Endothelial cell of umbilical vein (primary cell): Measurements from ENCODE around the gene GRM4. TPM values are rescaled to one million over a fixed set of nuclear protein-coding genes. Genes with fewer than 3 reads are reported as not detected.

Experiments
- BruUV-seq: library from RNA; stranded (reverse); fragments of 400-500 nt; replicated peaks from 2 replicates; lab custom pipeline; 2021; lab: Mats Ljungman, UMichigan
- CTCF ChIA-PET: fragments of 300-600, 350-600 bp; sonication (Branson Sonifier 250); formaldehyde crosslinking; loops from one replicate; lab custom pipeline; 2021; ENCODE audit warnings: antibody characterized with exemption, inconsistent platforms; lab: Charles Lee
- POLR2A ChIA-PET: fragments of 300-600, 350-600 bp; sonication (Branson Sonifier 250); formaldehyde crosslinking; loops from one replicate; lab custom pipeline; 2021; ENCODE audit warnings: antibody characterized with exemption, inconsistent platforms; lab: Charles Lee
- DNase-seq: peaks from one replicate; pipeline ENCODE4 v3.0.0-alpha.2; 2011; ENCODE audit warnings: low read depth, low spot score
- FAIRE-seq: peaks from 2 replicates; lab custom pipeline; 2011; peaks lifted over from hg19 to GRCh38; lab: Jason Lieb, UNC
- H2AFZ ChIP-seq: 2 replicates; pipeline ENCODE4 v1.6.0; 2012; ENCODE audit warnings: low read depth, low read length, control low read depth, inconsistent platforms
- H3K27ac ChIP-seq: 2 replicates; pipeline ENCODE4 v1.5.1; 2011; ENCODE audit warnings: low read depth, mild to moderate bottlenecking, control low read depth, low read length, moderate library complexity; ENCODE audit not compliant: insufficient read depth
- H3K27me3 ChIP-seq, 2 experiments: 2 replicates each; pipeline versions ENCODE4 v1.6.0 to v1.6.1; 2011; ENCODE audit warnings: low read length in 2 of 2, mixed read lengths in 1 of 2; ENCODE audit not compliant: control insufficient read depth in 2 of 2, insufficient read depth in 2 of 2
- H3K36me3 ChIP-seq, 2 experiments: 2 replicates in 1 of 2; 3 replicates in 1 of 2; pipeline ENCODE4 v1.5.1; 2011; ENCODE audit warnings: low read length in 2 of 2, mild to moderate bottlenecking in 1 of 2, moderate library complexity in 1 of 2; ENCODE audit not compliant: control insufficient read depth in 2 of 2, insufficient read depth in 2 of 2; ENCODE audit errors: extremely low read depth in 1 of 2
- H3K4me1 ChIP-seq: 3 replicates; pipeline ENCODE4 v1.5.1; 2011; ENCODE audit warnings: mild to moderate bottlenecking, low read length; ENCODE audit not compliant: control insufficient read depth, insufficient read depth; ENCODE audit errors: extremely low read depth
- H3K4me2 ChIP-seq: 2 replicates; pipeline ENCODE4 v1.6.1; 2011; ENCODE audit warnings: low read length, control low read depth, mixed read lengths; ENCODE audit not compliant: insufficient read depth
- H3K4me3 ChIP-seq, 3 experiments: fragments of 200-600 bp in 1 of 3; sonication (generic), shearing (Covaris generic) in 1 of 3; replicated peaks in 1 of 3; 2 replicates each; pipeline ENCODE4 v1.5.1; 2011 to 2016; ENCODE audit warnings: control low read depth in 3 of 3, low read length in 3 of 3, mild to moderate bottlenecking in 2 of 3, inconsistent platforms in 1 of 3, low read depth in 1 of 3, moderate library complexity in 1 of 3; ENCODE audit not compliant: insufficient read depth in 1 of 3
- H3K79me2 ChIP-seq: 2 replicates; pipeline ENCODE4 v1.6.0; 2012; ENCODE audit warnings: low read length, inconsistent platforms; ENCODE audit not compliant: control insufficient read depth, insufficient read depth
- H3K9ac ChIP-seq: replicated peaks from 2 replicates; pipeline ENCODE3; 2011; ENCODE audit warnings: low read length, control low read depth; ENCODE audit not compliant: insufficient read depth; ENCODE audit errors: extremely low read depth
- H3K9me1 ChIP-seq: replicated peaks from 3 replicates; pipeline ENCODE4 v1.6.0; 2011; ENCODE audit warnings: mild to moderate bottlenecking, low read length; ENCODE audit not compliant: control insufficient read depth, insufficient read depth; ENCODE audit errors: extremely low read depth
- H3K9me3 ChIP-seq: replicated peaks from 2 replicates; pipeline ENCODE4 v1.5.1; 2012; ENCODE audit warnings: low read length, inconsistent platforms; ENCODE audit not compliant: control insufficient read depth, insufficient read depth
- H4K20me1 ChIP-seq: replicated peaks from 2 replicates; pipeline ENCODE3; 2011; ENCODE audit warnings: mild to moderate bottlenecking, low read length; ENCODE audit not compliant: control insufficient read depth, insufficient read depth; ENCODE audit errors: extremely low read depth
- EZH2 ChIP-seq: IDR thresholded peaks from 2 replicates; pipeline ENCODE4 v1.6.1; 2012; ENCODE audit warnings: borderline replicate concordance, low read depth, mild to moderate bottlenecking, moderate library complexity, low read length, inconsistent platforms; ENCODE audit not compliant: severe bottlenecking
- FOS ChIP-seq: IDR thresholded peaks from 2 replicates; pipeline ENCODE4 v1.6.1; 2011; ENCODE audit warnings: mild to moderate bottlenecking, low read length, moderate library complexity, borderline replicate concordance; ENCODE audit not compliant: insufficient read depth
- GATA2 ChIP-seq: IDR thresholded peaks from 2 replicates; pipeline ENCODE4 v1.7.0; 2011; ENCODE audit warnings: low read depth, mild to moderate bottlenecking, moderate library complexity, mixed read lengths, low read length; ENCODE audit not compliant: insufficient read length, insufficient read depth
- JUN ChIP-seq: IDR thresholded peaks from 2 replicates; pipeline ENCODE4 v1.6.1; 2011; ENCODE audit warnings: borderline replicate concordance, low read depth; ENCODE audit not compliant: insufficient read length, insufficient read depth
- MYC ChIP-seq: IDR thresholded peaks from one replicate; pipeline ENCODE4 v1.6.1; 2011; ENCODE audit warnings: mild to moderate bottlenecking, low read depth, low read length
- POLR2A ChIP-seq: IDR thresholded peaks from 2 replicates; pipeline ENCODE4 v1.6.1; 2012; ENCODE audit warnings: low read depth, mild to moderate bottlenecking, control low read depth, low read length
- POLR2AphosphoS5 ChIP-seq: IDR thresholded peaks from 2 replicates; pipeline ENCODE4 v1.6.1; 2012; ENCODE audit warnings: low read depth, mild to moderate bottlenecking, control low read depth, low read length, moderate library complexity; ENCODE audit not compliant: insufficient read depth
- dilution Hi-C: fragments of 300-500 bp; cut with MboI; formaldehyde crosslinking; loops from one replicate; pipeline ENCODE4 v1.15.0; 2019; ENCODE audit warnings: low sequenced_read_pairs; ENCODE audit not compliant: extremely low pct_ligation_motif_present
- intact Hi-C: fragments of 100-400 bp; cut with micrococcal nuclease; formaldehyde crosslinking; loops from one replicate; pipeline ENCODE4 v1.10.0; 2022
- polyA plus RNA-seq, 4 experiments: library from polyadenylated mRNA; depleted of rRNA in 3 of 4; stranded (reverse) in 3 of 4; unstranded in 1 of 4; fragments of >200 nt; gene quantifications; 2 replicates each; pipeline versions ENCODE4 v1.2.1 to v1.2.3, GENCODE V29; 2011 to 2012; ENCODE audit warnings: missing spikeins in 1 of 4
- total RNA-seq: library from RNA; stranded (reverse); gene quantifications from 2 replicates; pipeline ENCODE4 v1.2.3, GENCODE V29; 2021
- TF ChIP-seq, protein P1 (sequence below): IDR thresholded peaks from 2 replicates; pipeline ENCODE4 v1.6.1; 2011; ENCODE audit not compliant: insufficient read depth, insufficient read length
- TF ChIP-seq, protein P2 (sequence below), 2 donors: IDR thresholded peaks; 1 replicate in 1 of 2; 2 replicates in 1 of 2; pipeline ENCODE4 v1.5.1; 2011; ENCODE audit warnings: low read length in 2 of 2, mild to moderate bottlenecking in 2 of 2, moderate library complexity in 2 of 2, control low read depth in 1 of 2, inconsistent platforms in 1 of 2, low read depth in 1 of 2; ENCODE audit not compliant: insufficient read depth in 1 of 2; ENCODE audit errors: extremely low read depth in 1 of 2

GRM4 gene
- total and polyA plus RNA-seq, 2 donors (not counting 3 experiments of a cell fraction or from before 2014, with no cell fraction given), result 0.03 TPM; not detected in 1

DNA sequence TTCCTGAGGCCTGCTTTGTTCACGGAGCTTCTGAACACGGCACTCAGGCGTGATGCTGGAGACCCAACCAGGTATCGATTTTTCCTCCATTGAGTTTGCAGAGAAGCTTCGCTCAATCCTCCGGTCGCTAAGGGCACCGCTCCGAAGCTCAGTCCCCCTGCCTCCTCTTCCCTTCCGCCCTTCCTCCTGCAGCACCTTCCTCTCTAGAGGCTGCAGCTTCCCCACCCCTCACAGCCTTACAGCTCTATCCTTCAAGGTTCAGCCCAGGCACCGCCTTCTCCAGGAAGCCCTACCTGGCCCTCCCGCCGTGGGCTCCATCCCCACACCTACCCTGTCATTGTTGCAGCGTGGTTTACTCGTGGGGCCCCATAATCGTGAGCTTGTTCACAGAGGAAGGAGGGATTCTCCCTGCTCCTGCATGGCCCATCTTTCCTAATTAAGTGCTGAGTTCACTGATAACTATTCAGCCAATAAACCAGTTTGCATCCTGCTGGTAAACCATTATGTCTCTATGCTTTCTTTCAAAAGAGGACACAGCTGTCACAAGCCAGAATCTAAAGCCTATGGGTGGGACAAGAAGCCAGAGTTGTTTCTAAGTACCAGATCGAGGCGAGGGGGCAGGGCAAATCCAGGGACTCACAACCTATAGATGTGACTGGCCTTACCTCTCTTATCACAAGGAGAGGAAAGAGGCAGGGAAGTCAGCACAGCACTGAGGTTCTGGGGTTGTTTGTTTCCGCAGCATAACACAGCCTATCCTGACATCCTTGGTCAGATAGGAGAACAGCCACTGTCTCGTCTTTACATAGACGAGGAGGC lies 152.0 kb downstream of the GRM4 start:
- Histone ChIP-seq H3K27ac (no peak overlapping the region), H3K9ac (no peak overlapping the region), H3K36me3 (no peaks in the 10 kb centered on the region), H3K4me1 (no peaks in the 10 kb centered on the region), H3K4me3 (no peak overlapping the region), H4K20me1 (no peaks in the 10 kb centered on the region), H3K9me3 (no peaks in the 10 kb centered on the region), H2AFZ (no peak overlapping the region), H3K4me2 (no peak overlapping the region), H3K9me1 (no peaks in the 10 kb centered on the region), H3K27me3 (peaks cover 0 to 9% of the 10 kb centered on the region in 2 experiments), H3K79me2 (no peaks in the 10 kb centered on the region)
- dilution Hi-C loops (no loop called here), intact Hi-C loops (no loop called here)
- BruUV-seq, result no TSS peak
- ChIA-PET CTCF (interaction anchor here (0.5 to 1.1 kb wide), 2 partner anchors 24 to 34 kb away, joined by 3 to 5 read pairs; no protein-coding TSS in a partner anchor), POLR2A (no interaction called here)
- FAIRE-seq (no peak), DNase-seq (no peak)
- TF ChIP-seq POLR2AphosphoS5, result no peak
- no peak for TF ChIP-seq JUN
- TF ChIP-seq, protein P1, sequence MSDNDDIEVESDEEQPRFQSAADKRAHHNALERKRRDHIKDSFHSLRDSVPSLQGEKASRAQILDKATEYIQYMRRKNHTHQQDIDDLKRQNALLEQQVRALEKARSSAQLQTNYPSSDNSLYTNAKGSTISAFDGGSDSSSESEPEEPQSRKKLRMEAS, result no peak
- TF ChIP-seq FOS, result no peak
- TF ChIP-seq, protein P2, sequence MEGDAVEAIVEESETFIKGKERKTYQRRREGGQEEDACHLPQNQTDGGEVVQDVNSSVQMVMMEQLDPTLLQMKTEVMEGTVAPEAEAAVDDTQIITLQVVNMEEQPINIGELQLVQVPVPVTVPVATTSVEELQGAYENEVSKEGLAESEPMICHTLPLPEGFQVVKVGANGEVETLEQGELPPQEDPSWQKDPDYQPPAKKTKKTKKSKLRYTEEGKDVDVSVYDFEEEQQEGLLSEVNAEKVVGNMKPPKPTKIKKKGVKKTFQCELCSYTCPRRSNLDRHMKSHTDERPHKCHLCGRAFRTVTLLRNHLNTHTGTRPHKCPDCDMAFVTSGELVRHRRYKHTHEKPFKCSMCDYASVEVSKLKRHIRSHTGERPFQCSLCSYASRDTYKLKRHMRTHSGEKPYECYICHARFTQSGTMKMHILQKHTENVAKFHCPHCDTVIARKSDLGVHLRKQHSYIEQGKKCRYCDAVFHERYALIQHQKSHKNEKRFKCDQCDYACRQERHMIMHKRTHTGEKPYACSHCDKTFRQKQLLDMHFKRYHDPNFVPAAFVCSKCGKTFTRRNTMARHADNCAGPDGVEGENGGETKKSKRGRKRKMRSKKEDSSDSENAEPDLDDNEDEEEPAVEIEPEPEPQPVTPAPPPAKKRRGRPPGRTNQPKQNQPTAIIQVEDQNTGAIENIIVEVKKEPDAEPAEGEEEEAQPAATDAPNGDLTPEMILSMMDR (IDR thresholded peaks at IDR 0.05; ENCODE audit: extremely low read depth in 1 of 2, insufficient read depth in 1 of 2, low read depth in 1 of 2, low read length in 2 of 2), result no peak
- no peak for TF ChIP-seq EZH2
- TF ChIP-seq GATA2, result no peak
- TF ChIP-seq MYC, result no peak
- no peak for TF ChIP-seq POLR2A
